Lower lobe of right lung (tissue), 2 donors: Measurements from ENCODE around the gene CDSN. TPM values are rescaled to one million over a fixed set of nuclear protein-coding genes. Genes with fewer than 3 reads are reported as not detected.

Experiments used
- ATAC-seq, 2 donors: fragments of 200-7000 bp; cut with Tn5 transposase; one replicate each; pipeline ENCODE4 v1.9.1; 2020 to 2022; ENCODE audit warnings: mild to moderate bottlenecking in 2 of 2, moderate library complexity in 2 of 2
- DNase-seq: peaks from one replicate; pipeline ENCODE4 v3.0.0-alpha.2; 2020
- H3K27ac ChIP-seq: fragments of 200-600 bp; one replicate; pipeline ENCODE4 v1.8.0; 2022
- H3K27me3 ChIP-seq: fragments of 200-600 bp; one replicate; pipeline ENCODE4 v1.8.0; 2022; ENCODE audit warnings: low read depth
- H3K36me3 ChIP-seq: fragments of 200-600 bp; one replicate; pipeline ENCODE4 v1.8.0; 2022; ENCODE audit warnings: mild to moderate bottlenecking
- H3K4me1 ChIP-seq: fragments of 200-600 bp; one replicate; pipeline ENCODE4 v1.8.0; 2022
- H3K4me3 ChIP-seq: fragments of 200-600 bp; one replicate; pipeline ENCODE4 v1.8.0; 2022; ENCODE audit warnings: mild to moderate bottlenecking
- H3K9me3 ChIP-seq: fragments of 200-600 bp; one replicate; pipeline ENCODE4 v1.8.0; 2022
- CTCF ChIP-seq: fragments of 200-600 bp; IDR thresholded peaks from one replicate; pipeline ENCODE4 v1.8.0; 2022; ENCODE audit warnings: antibody characterized with exemption, mild to moderate bottlenecking
- intact Hi-C: fragments of 100-400 bp; cut with DNase I; formaldehyde crosslinking; loops from one replicate; pipeline ENCODE4 v1.11.0; 2022
- total RNA-seq: library from RNA; stranded (reverse); fragmentation: NEBNext Ultra II Directional; extraction: Animal tissue kit (Norgen Biotek cat#: 25700); gene quantifications from one replicate; pipeline ENCODE4 v1.2.1, GENCODE V29; 2021
- donor health status: DM: no; HTN: yes; CAD: no; lungs with severe emphysema.

CDSN gene
- total RNA-seq, 1 donor from 2014 or later = not detected

- Histone ChIP-seq H3K27ac (no peak overlapping the region), H3K4me3 (no peak overlapping the region), H3K36me3 (no peaks in the 10 kb centered on the region), H3K9me3 (no peaks in the 10 kb centered on the region), H3K27me3 (no peaks in the 10 kb centered on the region), H3K4me1 (peaks cover 17% of the 10 kb centered on the region)
- TF ChIP-seq CTCF = no peak
- intact Hi-C loops = no loop called here
- ATAC-seq = no peak
- DNase-seq = no peak
Measured at GRCh38 chr6:31126396-31127175, 6.3 kb upstream of the CDSN start.

GRCh38 chr6:31125586-31126363 is 5.5 kb upstream of the CDSN start:
- no peak overlapping the region for H3K27ac ChIP-seq
- DNase-seq = no peak

GRCh38 chr6:31125162-31125561 is 4.9 kb upstream of the CDSN start:
- H3K27ac ChIP-seq = no peak overlapping the region
- no peaks in the 10 kb centered on the region for H3K27me3 ChIP-seq
- H3K4me3 ChIP-seq = no peak overlapping the region
- no peak for TF ChIP-seq CTCF
- H3K36me3 ChIP-seq = no peaks in the 10 kb centered on the region
- ATAC-seq = peak; percentile 64 to 74
- H3K9me3 ChIP-seq = no peaks in the 10 kb centered on the region
- peak; percentile 61 for DNase-seq
- intact Hi-C loops = no loop called here
- peaks cover 17% of the 10 kb centered on the region for H3K4me1 ChIP-seq

More at GRCh38 chr6:31125586-31126363, 5.5 kb upstream of the CDSN start:
- Histone ChIP-seq H3K36me3 (no peaks in the 10 kb centered on the region), H3K9me3 (no peaks in the 10 kb centered on the region), H3K4me3 (no peak overlapping the region), H3K27me3 (no peaks in the 10 kb centered on the region), H3K4me1 (peaks cover 17% of the 10 kb centered on the region)
- no peak for TF ChIP-seq CTCF
- ATAC-seq = no peak
- intact Hi-C loops = no loop called here

- no peaks in the 10 kb centered on the region for H3K27me3 ChIP-seq
- TF ChIP-seq CTCF = no peak
- H3K9me3 ChIP-seq = no peaks in the 10 kb centered on the region
- no peak overlapping the region for H3K4me3 ChIP-seq
- no peak overlapping the region for H3K27ac ChIP-seq
- H3K36me3 ChIP-seq = no peaks in the 10 kb centered on the region
- intact Hi-C loops = no loop called here
- H3K4me1 ChIP-seq = peaks cover 17% of the 10 kb centered on the region
- ATAC-seq = peak; percentile 24 to 81
- peak; percentile 63 for DNase-seq
Measured at GRCh38 chr6:31122791-31123706, 2.8 kb upstream of the CDSN start.

- TF ChIP-seq CTCF = no peak
- Histone ChIP-seq H3K36me3 (no peaks in the 10 kb centered on the region), H3K4me3 (no peak overlapping the region), H3K9me3 (no peaks in the 10 kb centered on the region), H3K27ac (no peak overlapping the region), H3K27me3 (no peaks in the 10 kb centered on the region), H3K4me1 (peaks cover 17% of the 10 kb centered on the region)
- DNase-seq (no peak), ATAC-seq (no peak)
- intact Hi-C loops = no loop called here
Measured at GRCh38 chr6:31121131-31121790, 1.0 kb upstream of the CDSN start.
